GM12878 (cell line): ENCODE measurements around the gene COPZ2. TPM values are rescaled to one million over a fixed set of nuclear protein-coding genes. Genes with fewer than 3 reads are reported as not detected.

Experiments used
- ATAC-seq: fragments of 200-7000 bp; cut with Tn5 transposase; 3 replicates; pipeline ENCODE4 v1.9.1; 2020; ENCODE audit warnings: mild to moderate bottlenecking, moderate library complexity
- BruUV-seq: library from RNA; stranded (reverse); fragments of 400-500 nt; replicated peaks from 2 replicates; lab custom pipeline; 2021; lab: Mats Ljungman, UMichigan
- CTCF ChIA-PET: fragments of 300-600 bp; sonication (Branson Sonifier 250); formaldehyde crosslinking; extraction: SDS; loops from one replicate; lab custom pipeline; 2021; ENCODE audit warnings: inconsistent platforms; lab: Yijun Ruan, JAX
- POLR2A ChIA-PET: fragments of 350-600 bp; formaldehyde crosslinking; extraction: SDS; loops from one replicate; lab custom pipeline; 2021; ENCODE audit warnings: inconsistent platforms; lab: Charles Lee
- RAD21 ChIA-PET: fragments of 300-600 bp; sonication (Branson Sonifier 250); formaldehyde crosslinking; loops from one replicate; lab custom pipeline; 2023; ENCODE audit warnings: antibody characterized with exemption; ENCODE audit not compliant: unreplicated experiment; lab: Charles Lee
- SMC1A ChIA-PET: fragments of 300-600 bp; sonication (Branson Sonifier 250); formaldehyde crosslinking; loops from one replicate; lab custom pipeline; 2023; ENCODE audit not compliant: unreplicated experiment, uncharacterized antibody; lab: Charles Lee
- DNase-seq: peaks from one replicate; pipeline ENCODE4 v3.0.0-alpha.2; 2011; ENCODE audit warnings: low read depth, low spot score
- FAIRE-seq: peaks from 3 replicates; lab custom pipeline; 2011; peaks lifted over from hg19 to GRCh38; lab: Jason Lieb, UNC
- H2AFZ ChIP-seq: 2 replicates; pipeline ENCODE4 v1.6.0; 2011; ENCODE audit warnings: low read depth, low read length, control low read depth; ENCODE audit not compliant: control insufficient read depth
- H3K27ac ChIP-seq: 2 replicates; pipeline ENCODE4 v1.5.1; 2011; ENCODE audit warnings: control low read depth; ENCODE audit not compliant: control insufficient read depth, insufficient read depth
- H3K27me3 ChIP-seq, 2 experiments: replicated peaks in 1 of 2; 2 replicates each; pipeline versions ENCODE4 v1.6.0 to v1.6.1; 2011; ENCODE audit warnings: low read length in 1 of 2; ENCODE audit not compliant: control insufficient read depth in 2 of 2, insufficient read depth in 2 of 2
- H3K36me3 ChIP-seq, 2 experiments: 2 replicates each; pipeline ENCODE4 v1.5.1; 2011; ENCODE audit warnings: low read length in 1 of 2; ENCODE audit not compliant: control insufficient read depth in 2 of 2, insufficient read depth in 2 of 2
- H3K4me1 ChIP-seq: 2 replicates; pipeline ENCODE4 v1.6.1; 2011; ENCODE audit warnings: mild to moderate bottlenecking, low read length, moderate library complexity, mixed read lengths; ENCODE audit not compliant: control insufficient read depth, insufficient read depth
- H3K4me2 ChIP-seq: 2 replicates; pipeline ENCODE4 v1.6.0; 2011; ENCODE audit warnings: control low read depth; ENCODE audit not compliant: control insufficient read depth, insufficient read depth
- H3K4me3 ChIP-seq: fragments of 200-600 bp; sonication (generic); 2 replicates; pipeline ENCODE4 v1.5.1; 2016
- H3K79me2 ChIP-seq: 2 replicates; pipeline ENCODE4 v1.6.0; 2011; ENCODE audit warnings: low read length; ENCODE audit not compliant: control insufficient read depth, insufficient read depth
- H3K9ac ChIP-seq: 2 replicates; pipeline ENCODE4 v1.8.0; 2011; ENCODE audit warnings: low read length, control low read depth, mixed read lengths; ENCODE audit not compliant: control insufficient read depth, insufficient read depth
- H3K9me3 ChIP-seq: replicated peaks from 3 replicates; pipeline ENCODE4 v1.5.1; 2011; ENCODE audit warnings: mild to moderate bottlenecking, low read length; ENCODE audit not compliant: control insufficient read depth, insufficient read depth
- H4K20me1 ChIP-seq: 2 replicates; pipeline ENCODE4 v1.6.0; 2011; ENCODE audit not compliant: control insufficient read depth, insufficient read depth
- IRF4 ChIP-seq: IDR thresholded peaks from 2 replicates; pipeline ENCODE4 v1.6.1; 2011; ENCODE audit warnings: low read depth, low read length
- MXI1 ChIP-seq: fragments of 150-350 bp; IDR thresholded peaks from 2 replicates; pipeline ENCODE4 v1.6.1; 2011; ENCODE audit warnings: low read depth, mild to moderate bottlenecking, inconsistent platforms, low read length, improper control_type of control experiment
- SPI1 ChIP-seq: IDR thresholded peaks from 2 replicates; pipeline ENCODE4 v1.6.1; 2011; ENCODE audit warnings: low read depth, mild to moderate bottlenecking, low read length, moderate library complexity, borderline replicate concordance; ENCODE audit not compliant: insufficient read depth
- WGBS: methylation state at CpG from one replicate; pipeline ENCODE4 v1.1.6; 2016; ENCODE audit warnings: low lambda C conversion rate; ENCODE audit not compliant: insufficient replicate concordance, insufficient coverage; ENCODE audit errors: missing lambda C conversion rate; 5-methylcytosine and 5-hydroxymethylcytosine counted together
- in situ Hi-C: fragments of 300-500 bp; cut with MboI; formaldehyde crosslinking; loops from 9 replicates; pipeline ENCODE4 v1.14.3; 2018; ENCODE audit warnings: mixed read lengths
- intact Hi-C: fragments of 100-400 bp; cut with micrococcal nuclease; formaldehyde crosslinking; loops from one replicate; pipeline ENCODE4 v1.14.2; 2022; ENCODE audit not compliant: unreplicated experiment
- polyA plus RNA-seq, 11 experiments: library from polyadenylated mRNA; depleted of rRNA in 4 of 11; unstranded in 6 of 11; stranded (reverse) in 5 of 11; fragments of >200 nt; fragmentation: Nextera tagmentation in 4 of 11; fragmentation: Illumina TruSeq in 1 of 11; extraction: Ambion mirVana in 4 of 11; extraction: Trizol in 1 of 11; gene quantifications; 1 replicate in 1 of 11; 2 replicates in 10 of 11; pipeline versions ENCODE4 v1.2.1 to v1.2.3, GENCODE V29; 2011 to 2016; ENCODE audit warnings: inconsistent platforms in 2 of 11, missing spikeins in 2 of 11, low read depth in 1 of 11
- total RNA-seq, 4 experiments: library from RNA; depleted of rRNA in 3 of 4; stranded (reverse); fragments of >200 nt in 3 of 4; fragmentation: Illumina TruSeq in 1 of 4; extraction: Trizol in 1 of 4; gene quantifications; 2 replicates each; pipeline versions ENCODE4 v1.2.1 to v1.2.3, GENCODE V29; 2013 to 2021

Gene COPZ2
- total and polyA plus RNA-seq, 10 of the 15 experiments (the other 5 are each of a cell fraction or from before 2014, with no cell fraction given), result 0.20 to 4.3 (median 2.6) TPM

GRCh38 chr17:48053758-48054237, 16.2 kb upstream of the COPZ2 start:
- RAD21 ChIA-PET, result interaction anchor here (0.5 to 5.7 kb wide), 4 partner anchors 28 to 242 kb away, joined by 3 to 32 read pairs (median 4); no protein-coding TSS in a partner anchor
- Histone ChIP-seq H3K9me3 (no peaks in the 10 kb centered on the region), H3K9ac (no peak overlapping the region; the same call in 1 of the 2 replicates)
- CTCF ChIA-PET, result interaction anchor here (1.1 to 7.2 kb wide), 9 partner anchors 10 to 83 kb away, joined by 3 to 43 read pairs (median 4); partner anchors contain the start of gene CDK5RAP3
- no peak for TF ChIP-seq IRF4
- peak; percentile 59; the same call in 1 of the 2 replicates for TF ChIP-seq SPI1
- peak; percentile 72; the same call in 1 of the 2 replicates for TF ChIP-seq MXI1
- TF ChIP-seq, all 136 proteins: peak for 2
- peaks cover 35 to 45% of the 10 kb centered on the region in 2 experiments for H3K36me3 ChIP-seq
- ChIA-PET POLR2A (interaction anchor here (0.6 to 3.3 kb wide), 4 partner anchors 7 to 1363 kb away, joined by 3 to 18 read pairs (median 8); no protein-coding TSS in a partner anchor), SMC1A (no interaction called here)
- ATAC-seq (no peak), FAIRE-seq (no peak), DNase-seq (no peak)
- H3K27ac ChIP-seq, result no peak overlapping the region
- H3K27me3 ChIP-seq, result no peaks in the 10 kb centered on the region
- no peak overlapping the region for H2AFZ ChIP-seq
- peaks cover 5% of the 10 kb centered on the region; the same call in 1 of the 2 replicates for H4K20me1 ChIP-seq
- peaks cover 88% of the 10 kb centered on the region for H3K79me2 ChIP-seq
- in situ Hi-C loops, result no loop called here
- WGBS, result 46% methylated on average over 6 of the region's 6 CpGs
- intact Hi-C loops, result no loop called here
- H3K4me1 ChIP-seq, result peaks cover 29% of the 10 kb centered on the region
- BruUV-seq, result no TSS peak
- peak overlapping the region; percentile 97; the same call in 1 of the 2 replicates for H3K4me3 ChIP-seq
- H3K4me2 ChIP-seq, result peak overlapping the region; percentile 78
